ENCODE measurements around the gene TBC1D9. TPM values are rescaled to one million over a fixed set of nuclear protein-coding genes. Genes with fewer than 3 reads are reported as not detected.
A peak's percentile ranks its signal among the peaks of the same experiment; 100 is the strongest.

Gene TBC1D9
- total RNA-seq, 1 donor from 2014 or later, result 34.1 TPM

DNA sequence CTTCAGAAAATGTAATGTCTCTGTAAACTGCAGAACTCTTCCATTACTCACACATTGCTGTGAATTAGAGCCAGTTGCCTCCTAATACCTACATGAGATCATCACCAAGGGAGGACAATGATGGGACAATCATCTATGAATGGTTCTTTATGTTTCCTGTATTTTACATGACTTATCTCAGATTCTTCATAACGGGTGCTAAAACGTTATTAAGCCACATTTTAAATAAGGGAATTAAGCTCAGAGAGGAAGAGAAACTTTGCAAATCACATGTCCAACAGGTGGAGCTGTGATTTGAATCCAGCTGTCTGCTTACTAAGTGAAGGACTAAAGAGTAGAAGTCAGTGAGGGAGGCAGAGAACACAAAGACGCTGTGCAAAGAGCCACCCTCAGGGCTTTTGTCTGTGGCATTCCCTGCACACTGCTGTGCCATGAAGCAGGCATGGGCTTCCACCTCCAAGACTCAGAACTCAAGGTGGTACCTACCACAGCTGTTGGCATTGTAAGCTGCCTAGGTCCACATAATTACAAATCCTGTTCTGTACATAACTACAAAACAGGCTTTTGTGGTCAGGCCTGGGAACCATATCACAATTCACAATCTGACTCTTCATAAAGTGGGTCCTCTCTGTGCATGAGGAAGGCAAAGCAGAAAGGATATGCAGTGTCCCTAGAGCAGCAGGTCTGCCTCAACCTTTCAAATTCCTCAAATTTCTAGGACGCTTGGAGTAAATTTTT, 12.8 kb downstream of the TBC1D9 start:
- Mint-ChIP-seq H3K4me1 (ENCODE audit: unreplicated experiment) (peaks cover 25% of the 10 kb centered on the region), H3K27me3 (no peaks in the 10 kb centered on the region), H3K36me3 (peaks cover 4% of the 10 kb centered on the region), H3K9me3 (peaks cover 4% of the 10 kb centered on the region), H3K4me3 (no peak overlapping the region), H3K27ac (peak overlapping the region; percentile 83)
- DNase-seq (ENCODE audit: extremely low spot score, unreplicated experiment), result no peak
- TF ChIP-seq, protein P1, sequence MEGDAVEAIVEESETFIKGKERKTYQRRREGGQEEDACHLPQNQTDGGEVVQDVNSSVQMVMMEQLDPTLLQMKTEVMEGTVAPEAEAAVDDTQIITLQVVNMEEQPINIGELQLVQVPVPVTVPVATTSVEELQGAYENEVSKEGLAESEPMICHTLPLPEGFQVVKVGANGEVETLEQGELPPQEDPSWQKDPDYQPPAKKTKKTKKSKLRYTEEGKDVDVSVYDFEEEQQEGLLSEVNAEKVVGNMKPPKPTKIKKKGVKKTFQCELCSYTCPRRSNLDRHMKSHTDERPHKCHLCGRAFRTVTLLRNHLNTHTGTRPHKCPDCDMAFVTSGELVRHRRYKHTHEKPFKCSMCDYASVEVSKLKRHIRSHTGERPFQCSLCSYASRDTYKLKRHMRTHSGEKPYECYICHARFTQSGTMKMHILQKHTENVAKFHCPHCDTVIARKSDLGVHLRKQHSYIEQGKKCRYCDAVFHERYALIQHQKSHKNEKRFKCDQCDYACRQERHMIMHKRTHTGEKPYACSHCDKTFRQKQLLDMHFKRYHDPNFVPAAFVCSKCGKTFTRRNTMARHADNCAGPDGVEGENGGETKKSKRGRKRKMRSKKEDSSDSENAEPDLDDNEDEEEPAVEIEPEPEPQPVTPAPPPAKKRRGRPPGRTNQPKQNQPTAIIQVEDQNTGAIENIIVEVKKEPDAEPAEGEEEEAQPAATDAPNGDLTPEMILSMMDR (conservative IDR thresholded peaks at IDR 0.05), result peak; percentile 38

GRCh38 chr4:140742838-140743193, 13.4 kb downstream of the TBC1D9 start:
- H3K4me1 Mint-ChIP-seq (ENCODE audit: unreplicated experiment), result peaks cover 25% of the 10 kb centered on the region

GRCh38 chr4:140740906-140741670, 15.1 kb downstream of the TBC1D9 start:
- no peak for DNase-seq (ENCODE audit: extremely low spot score, unreplicated experiment)
- TF ChIP-seq, protein P1 (conservative IDR thresholded peaks at IDR 0.05), result no peak
- Mint-ChIP-seq H3K27ac (peak overlapping the region; percentile 44), H3K9me3 (no peaks in the 10 kb centered on the region), H3K4me1 (ENCODE audit: unreplicated experiment) (peaks cover 34% of the 10 kb centered on the region), H3K36me3 (no peaks in the 10 kb centered on the region), H3K4me3 (no peak overlapping the region), H3K27me3 (no peaks in the 10 kb centered on the region)

More at GRCh38 chr4:140742838-140743193, 13.4 kb downstream of the TBC1D9 start:
- no peaks in the 10 kb centered on the region for H3K9me3 Mint-ChIP-seq
- peak overlapping the region; percentile 83 for H3K27ac Mint-ChIP-seq
- no peaks in the 10 kb centered on the region for H3K36me3 Mint-ChIP-seq
- H3K4me3 Mint-ChIP-seq, result peak overlapping the region; percentile 13
- no peak for DNase-seq (ENCODE audit: extremely low spot score, unreplicated experiment)
- no peaks in the 10 kb centered on the region for H3K27me3 Mint-ChIP-seq
- TF ChIP-seq, protein P1 (conservative IDR thresholded peaks at IDR 0.05), result no peak

- Mint-ChIP-seq H3K27me3 (no peaks in the 10 kb centered on the region), H3K36me3 (no peaks in the 10 kb centered on the region), H3K4me3 (no peak overlapping the region), H3K4me1 (ENCODE audit: unreplicated experiment) (peaks cover 40% of the 10 kb centered on the region), H3K27ac (peak overlapping the region; percentile 27), H3K9me3 (no peaks in the 10 kb centered on the region)
- no peak for DNase-seq (ENCODE audit: extremely low spot score, unreplicated experiment)
- TF ChIP-seq, protein P1 (conservative IDR thresholded peaks at IDR 0.05), result no peak
Measured at GRCh38 chr4:140740422-140740821, 15.8 kb downstream of the TBC1D9 start.

- TF ChIP-seq, protein P1 (conservative IDR thresholded peaks at IDR 0.05), result no peak
- H3K36me3 Mint-ChIP-seq, result no peaks in the 10 kb centered on the region
- no peak overlapping the region for H3K27ac Mint-ChIP-seq
- no peaks in the 10 kb centered on the region for H3K27me3 Mint-ChIP-seq
- no peak overlapping the region for H3K4me3 Mint-ChIP-seq
- DNase-seq (ENCODE audit: extremely low spot score, unreplicated experiment), result no peak
- H3K4me1 Mint-ChIP-seq (ENCODE audit: unreplicated experiment), result peaks cover 40% of the 10 kb centered on the region
- no peaks in the 10 kb centered on the region for H3K9me3 Mint-ChIP-seq
Measured at GRCh38 chr4:140739971-140740370, 16.2 kb downstream of the TBC1D9 start.
